DMS153 treated with DMSO at 0.1 percent for 48 hours (cell line): ENCODE data around the gene SATL1.
"Not testable (repeated sequence)": the region's sequence is repeated elsewhere in the genome, so short reads cannot be mapped to it uniquely, and the experiment has no call there.

ENCODE experiments used
- DNase-seq: peaks from one replicate; lab custom pipeline; 2025; ENCODE audit not compliant: unreplicated experiment; lab: John Stamatoyannopoulos, UW

Gene SATL1

DNA sequence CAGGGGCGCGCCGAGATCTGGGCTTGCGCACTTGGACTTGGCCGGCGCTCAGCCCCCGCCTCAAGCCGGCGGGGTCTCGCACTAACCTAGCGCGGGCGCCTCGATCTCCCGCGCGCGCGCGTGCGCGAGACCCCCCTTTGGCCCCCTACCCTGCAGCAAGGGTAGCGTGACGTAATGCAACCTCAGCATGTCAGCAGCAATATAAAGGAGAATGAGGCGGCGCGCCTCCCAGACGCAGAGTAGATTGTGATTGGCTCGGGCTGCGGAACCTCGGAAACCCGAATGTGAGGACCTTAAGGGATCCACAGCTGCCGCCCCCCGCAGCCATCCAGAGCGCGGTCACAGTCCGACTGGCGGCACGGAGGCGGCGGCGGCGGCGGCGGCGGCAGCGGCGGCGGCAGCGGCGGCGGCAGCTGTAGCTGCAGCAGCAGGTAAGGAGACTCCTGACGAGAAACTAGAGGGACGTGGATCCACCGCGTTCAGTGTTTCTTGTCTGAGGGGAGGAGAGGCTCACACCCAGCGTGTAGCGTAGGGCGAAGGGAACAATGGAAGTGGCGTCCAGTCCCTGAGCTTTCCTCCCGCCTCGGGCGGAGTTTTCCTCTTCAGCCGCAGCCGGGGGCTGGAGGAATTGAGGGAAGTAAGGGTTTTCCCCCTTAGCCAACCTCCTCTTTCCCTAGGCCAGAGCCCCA lies at the start of gene SATL1, which contains the start of gene ZNF711:
Gene SATL1, minus strand, starts transcription at position 19 of the 689 bp plus-strand sequence. CDS start 134,811 bp downstream, outside the sequence.
Gene ZNF711, plus strand, starts transcription at position 231 of the 689 bp plus-strand sequence. CDS start 3,582 bp downstream, outside the sequence.
- peak; percentile 39 for DNase-seq

GRCh38 chrX:85288992-85289723 lies 45.6 kb upstream of the SATL1 start:
- no peak for DNase-seq

GRCh38 chrX:85285286-85285685 lies 41.7 kb upstream of the SATL1 start:
- not testable (repeated sequence) for DNase-seq

- DNase-seq, result no peak
Measured at GRCh38 chrX:85244450-85245211, 1.1 kb upstream of the SATL1 start.

- DNase-seq, result no peak
Measured at GRCh38 chrX:85243155-85243554, 424 bp downstream of the SATL1 start.

- no peak for DNase-seq
Measured at GRCh38 chrX:85223359-85223758, 20.2 kb downstream of the SATL1 start.

- DNase-seq, result no peak
Measured at GRCh38 chrX:85221361-85221760, 22.2 kb downstream of the SATL1 start.

- DNase-seq, result no peak
Measured at GRCh38 chrX:85215946-85216345, 27.6 kb downstream of the SATL1 start.

DNA sequence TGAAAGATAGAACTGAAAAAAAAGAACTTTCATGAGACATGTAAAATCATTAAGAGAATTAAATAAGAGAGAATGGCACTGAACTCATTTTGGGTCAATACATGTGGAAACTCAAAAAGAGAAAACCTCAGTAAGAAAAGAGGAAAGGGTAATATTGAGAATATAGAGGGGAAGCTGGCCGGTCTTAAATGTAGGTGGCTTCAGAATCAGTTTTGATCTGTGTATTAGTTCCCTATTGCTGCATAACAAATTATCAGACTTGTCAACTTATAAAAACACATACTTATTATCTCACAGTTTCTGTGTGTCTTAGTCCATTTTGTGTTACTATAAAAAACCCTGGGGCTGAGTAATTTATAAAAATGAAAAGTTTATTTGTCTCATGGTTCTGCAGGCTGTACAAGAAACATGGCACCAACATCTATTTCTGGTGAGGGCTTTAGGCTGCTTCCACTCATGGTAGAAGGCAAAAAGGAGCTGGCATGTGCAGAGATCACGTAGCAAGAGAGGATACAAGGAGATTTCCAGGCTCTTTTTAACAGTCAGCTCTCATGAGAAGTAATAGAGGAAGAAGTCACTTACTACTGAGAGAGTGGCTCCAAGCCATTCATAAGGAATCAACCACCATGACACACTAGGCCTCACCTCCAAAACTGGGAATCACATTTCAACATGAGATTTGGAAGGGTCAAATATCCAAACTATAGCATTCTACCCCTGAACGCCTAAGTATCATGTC lies 29.6 kb downstream of the SATL1 start:
- DNase-seq, result no peak

DNA sequence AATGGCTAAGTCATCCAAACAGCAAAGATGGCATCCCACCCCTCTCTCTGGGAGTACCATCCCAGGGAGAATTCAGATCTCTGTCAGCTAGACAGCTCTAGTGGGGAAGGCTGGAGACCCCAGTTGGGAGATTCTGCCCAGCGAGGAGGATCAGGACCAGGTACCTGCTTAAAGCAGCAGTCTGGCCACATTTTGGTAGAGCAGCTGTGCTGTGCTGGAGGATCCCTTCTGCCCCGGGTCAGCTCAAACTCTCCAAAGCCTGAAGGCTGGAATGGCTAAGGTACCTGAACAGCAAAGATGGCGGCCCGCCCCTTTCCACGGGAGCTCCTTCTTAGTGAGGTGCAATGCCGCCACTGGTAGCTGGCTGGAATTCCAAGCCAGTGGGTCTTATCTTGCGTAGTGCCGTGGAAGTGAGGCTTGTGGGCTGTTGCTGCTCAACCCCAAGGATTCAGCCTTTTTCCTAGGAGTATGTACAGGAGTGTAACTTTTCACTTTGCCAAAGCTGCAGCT lies 40.1 kb downstream of the SATL1 start:
- no peak for DNase-seq

DNA sequence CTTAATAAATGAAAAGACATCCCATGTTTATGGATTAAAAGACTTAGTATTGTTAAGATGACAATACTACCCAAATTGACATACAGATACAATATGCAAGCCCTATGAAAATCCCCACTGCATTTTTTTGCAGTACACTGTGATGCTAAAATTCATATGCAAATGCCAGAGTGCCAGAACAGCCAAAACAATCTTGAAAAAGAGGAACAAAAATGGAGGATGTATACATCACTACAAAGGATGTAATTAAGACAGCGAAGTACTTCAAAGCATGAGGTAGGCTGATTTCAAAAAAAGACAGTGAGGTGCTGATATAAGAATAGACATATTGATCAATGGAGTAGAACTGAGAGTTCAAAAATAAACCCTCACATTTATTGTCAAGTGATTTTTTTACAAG lies 47.3 kb downstream of the SATL1 start:
- no peak for DNase-seq

DNA sequence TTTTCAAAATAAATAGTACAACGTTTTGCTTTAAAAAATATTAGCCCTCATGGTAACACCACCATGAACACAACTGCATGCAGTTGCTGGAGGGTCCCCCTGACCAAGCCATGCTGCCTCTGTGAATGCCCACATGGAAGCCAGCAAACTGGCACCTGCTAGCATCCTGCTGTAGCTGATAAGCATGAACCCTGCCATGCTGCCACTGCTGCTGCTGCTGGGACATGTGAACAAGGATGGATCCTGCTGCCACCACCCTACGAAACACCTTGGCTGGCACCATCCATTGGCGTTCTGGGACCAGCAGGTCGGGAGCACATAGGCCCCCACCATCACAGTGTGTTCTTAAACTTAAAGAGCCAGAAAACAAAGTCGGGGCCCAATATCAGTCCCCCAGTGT lies 83.9 kb downstream of the SATL1 start:
- DNase-seq, result no peak

DNA sequence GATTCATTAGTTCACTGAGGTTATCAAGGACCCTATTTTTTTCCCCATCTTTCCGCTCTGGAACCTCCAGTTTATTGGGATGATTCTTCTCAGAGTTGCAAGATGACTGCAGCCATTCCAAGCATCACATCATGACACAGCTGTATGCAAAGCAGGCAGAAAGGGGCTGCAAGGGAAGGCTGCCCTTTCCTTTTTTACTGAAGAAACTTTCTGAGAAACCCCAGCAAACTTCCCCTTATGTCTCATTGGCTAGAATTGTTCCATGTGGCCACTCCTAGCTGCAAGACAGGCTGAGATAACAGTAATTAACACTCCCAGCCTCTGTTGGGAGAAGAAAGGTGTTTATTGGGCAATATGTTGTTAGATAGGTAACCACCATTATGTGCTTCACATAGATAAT lies 102.6 kb downstream of the SATL1 start:
- no peak for DNase-seq

- no peak for DNase-seq
Measured at GRCh38 chrX:85139422-85139821, 104.2 kb downstream of the SATL1 start.

- no peak for DNase-seq
Measured at GRCh38 chrX:85136409-85136808, 107.2 kb downstream of the SATL1 start.

DNA sequence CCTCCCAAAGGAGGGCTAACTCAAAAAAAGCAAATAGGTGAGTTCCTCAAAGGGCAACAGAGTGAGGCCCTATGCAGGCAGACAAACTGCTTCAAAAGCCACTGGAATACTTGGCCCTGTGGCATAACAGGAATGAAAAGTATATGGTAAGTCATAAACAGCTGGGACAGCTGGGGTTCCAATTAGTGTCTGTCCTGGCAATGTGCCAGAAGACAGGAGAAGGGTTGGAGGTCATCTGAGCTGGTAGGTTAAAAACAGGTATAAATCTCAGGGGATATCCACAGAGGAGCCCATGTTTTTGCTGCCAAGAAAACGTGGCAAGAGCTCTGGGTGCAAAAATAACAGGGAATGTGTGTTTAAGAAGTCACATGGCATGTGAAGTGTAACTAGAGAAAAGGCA lies 128.3 kb downstream of the SATL1 start:
- no peak for DNase-seq

- no peak for DNase-seq
Measured at GRCh38 chrX:85114776-85115175, 128.8 kb downstream of the SATL1 start.

GRCh38 chrX:85114171-85114570 lies 129.4 kb downstream of the SATL1 start:
- DNase-seq, result no peak

- no peak for DNase-seq
Measured at GRCh38 chrX:85113746-85114145, 129.8 kb downstream of the SATL1 start.

- no peak for DNase-seq
Measured at GRCh38 chrX:85112293-85112692, 131.3 kb downstream of the SATL1 start.

DNA sequence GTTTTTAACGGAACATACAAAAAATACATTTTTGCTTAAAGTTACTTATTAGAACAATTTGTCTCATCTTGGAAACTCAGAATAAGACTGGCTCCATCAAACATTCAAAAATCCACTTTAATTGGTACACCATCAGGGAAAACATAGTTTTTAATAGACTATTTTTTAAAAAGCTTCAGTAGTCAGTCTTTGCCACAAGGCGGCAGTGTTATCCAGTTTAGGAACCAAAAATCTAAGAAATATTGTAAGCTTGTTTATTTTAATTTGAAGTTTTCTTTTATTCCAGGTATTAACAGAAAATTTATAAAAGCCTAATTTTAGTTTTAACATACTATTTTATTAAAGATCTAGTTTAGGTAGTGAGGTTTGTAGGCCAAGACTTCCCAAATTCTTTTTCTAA lies 132.2 kb downstream of the SATL1 start:
- peak; percentile 0 for DNase-seq
